Tibial nerve (tissue), 4 donors: ENCODE data around the gene MITF. TPM values are rescaled to one million over a fixed set of nuclear protein-coding genes. Genes with fewer than 3 reads are reported as not detected.

Source experiments
- DNase-seq, 2 donors: peaks; one replicate each; pipeline ENCODE4 v3.0.0-alpha.2; 2019; ENCODE audit warnings: low spot score in 2 of 2
- H3K27ac ChIP-seq, 4 donors: fragments of 200-600 bp; sonication (generic) in 3 of 4; one replicate each; pipeline ENCODE4 v1.5.1; 2017 to 2019; ENCODE audit warnings: mild to moderate bottlenecking in 1 of 4
- H3K27me3 ChIP-seq, 2 donors: fragments of 200-600 bp; sonication (generic) in 1 of 2; one replicate each; pipeline versions ENCODE4 v1.5.1 to v1.6.0; 2017 to 2019
- H3K36me3 ChIP-seq, 3 donors: fragments of 200-600 bp; sonication (generic); one replicate each; pipeline ENCODE4 v1.5.1; 2018 to 2019
- H3K4me1 ChIP-seq, 4 donors: fragments of 200-600 bp; sonication (generic) in 3 of 4; one replicate each; pipeline ENCODE4 v1.5.1; 2017 to 2019
- H3K4me3 ChIP-seq, 4 donors: fragments of 200-600 bp; sonication (generic) in 3 of 4; one replicate each; pipeline ENCODE4 v1.5.1; 2017 to 2019; ENCODE audit warnings: mild to moderate bottlenecking in 1 of 4, moderate library complexity in 1 of 4
- H3K9me3 ChIP-seq, 4 donors: fragments of 200-600 bp; sonication (generic) in 3 of 4; one replicate each; pipeline ENCODE4 v1.5.1; 2017 to 2019
- CTCF ChIP-seq, 5 experiments: fragments of 200-600 bp in 3 of 5; fragments of 450-650 bp in 2 of 5; sonication (generic) in 3 of 5; IDR thresholded peaks; one replicate each; pipeline ENCODE4 v1.5.1; 2016 to 2019; ENCODE audit warnings: antibody characterized with exemption in 5 of 5, mild to moderate bottlenecking in 3 of 5, moderate library complexity in 2 of 5
- EP300 ChIP-seq, 2 donors: sonication (generic); formaldehyde crosslinking; IDR thresholded peaks; one replicate each; pipeline ENCODE4 v1.6.1; 2017; ENCODE audit warnings: antibody characterized with exemption in 2 of 2, mild to moderate bottlenecking in 1 of 2
- POLR2A ChIP-seq, 2 donors: fragments of 450-650 bp; IDR thresholded peaks; one replicate each; pipeline ENCODE4 v1.6.1; 2017; ENCODE audit warnings: antibody characterized with exemption in 2 of 2, mild to moderate bottlenecking in 2 of 2, moderate library complexity in 2 of 2
- WGBS, 2 donors: methylation state at CpG; one replicate each; pipeline ENCODE4 v1.1.5; 2018; 5-methylcytosine and 5-hydroxymethylcytosine counted together
- total RNA-seq, 4 donors: library from RNA; depleted of rRNA; stranded (reverse); fragments of >200 nt; gene quantifications; one replicate each; pipeline ENCODE4 v1.1.0, GENCODE V29; 2016

Gene MITF
- total RNA-seq, 4 donors from 2014 or later: 10.3 to 26.9 (median 15.5) TPM

- no peak overlapping the region for H3K27ac ChIP-seq
- no peak for TF ChIP-seq CTCF (IDR thresholded peaks at IDR 0.05)
- TF ChIP-seq EP300 (IDR thresholded peaks at IDR 0.05): no peak
- TF ChIP-seq POLR2A (IDR thresholded peaks at IDR 0.05): no peak
- H3K36me3 ChIP-seq: no peaks in the 10 kb centered on the region
- no peaks in the 10 kb centered on the region for H3K27me3 ChIP-seq
- no peak for DNase-seq
- 78 to 94% methylated on average over 4 of the region's 4 CpGs for WGBS, 2 donors
- H3K4me3 ChIP-seq: no peak overlapping the region
- H3K9me3 ChIP-seq: no peaks in the 10 kb centered on the region
- peaks cover 0 to 3% (median 0%) of the 10 kb centered on the region in 4 donors for H3K4me1 ChIP-seq
These were observed 72.5 kb downstream of the MITF start for GRCh38 chr3:69811452-69812401.

- no peak for DNase-seq
- Histone ChIP-seq H3K27me3 (no peaks in the 10 kb centered on the region), H3K9me3 (no peaks in the 10 kb centered on the region), H3K4me1 (peaks cover 0 to 25% (median 12%) of the 10 kb centered on the region in 4 donors), H3K36me3 (no peaks in the 10 kb centered on the region), H3K27ac (no peak overlapping the region), H3K4me3 (no peak overlapping the region)
- 56 to 71% methylated on average over 1 of the region's 1 CpG for WGBS, 2 donors
- TF ChIP-seq POLR2A (IDR thresholded peaks at IDR 0.05) (no peak), EP300 (IDR thresholded peaks at IDR 0.05) (no peak), CTCF (IDR thresholded peaks at IDR 0.05) (no peak)
These were observed 76.7 kb downstream of the MITF start for GRCh38 chr3:69815970-69816369.

GRCh38 chr3:69817988-69818387 lies 78.7 kb downstream of the MITF start:
- Histone ChIP-seq H3K36me3 (no peaks in the 10 kb centered on the region), H3K4me3 (no peak overlapping the region), H3K27me3 (no peaks in the 10 kb centered on the region), H3K9me3 (no peaks in the 10 kb centered on the region), H3K27ac (no peak overlapping the region), H3K4me1 (peaks cover 0 to 39% (median 21%) of the 10 kb centered on the region in 4 donors)
- WGBS, 2 donors: 95 to 97% methylated on average over 2 of the region's 2 CpGs
- no peak for DNase-seq
- TF ChIP-seq CTCF (IDR thresholded peaks at IDR 0.05): no peak
- TF ChIP-seq EP300 (IDR thresholded peaks at IDR 0.05): no peak
- no peak for TF ChIP-seq POLR2A (IDR thresholded peaks at IDR 0.05)

GRCh38 chr3:69819282-69819681 lies 80.0 kb downstream of the MITF start:
- TF ChIP-seq CTCF (IDR thresholded peaks at IDR 0.05): no peak
- no peak for TF ChIP-seq EP300 (IDR thresholded peaks at IDR 0.05)
- TF ChIP-seq POLR2A (IDR thresholded peaks at IDR 0.05): no peak
- DNase-seq: peak in 1 of 2 donors; percentile 14
- no peaks in the 10 kb centered on the region for H3K9me3 ChIP-seq
- H3K27me3 ChIP-seq: no peaks in the 10 kb centered on the region
- H3K4me3 ChIP-seq: no peak overlapping the region
- WGBS, 2 donors: 38 to 47% methylated on average over 3 of the region's 3 CpGs
- peaks cover 0 to 46% (median 21%) of the 10 kb centered on the region in 4 donors for H3K4me1 ChIP-seq
- peak overlapping the region in 1 of 4 donors; percentile 38 for H3K27ac ChIP-seq
- H3K36me3 ChIP-seq: no peaks in the 10 kb centered on the region

GRCh38 chr3:69821133-69821532 lies 81.9 kb downstream of the MITF start:
- peak overlapping the region in 2 of 4 donors; percentile 18 to 57 for H3K27ac ChIP-seq
- H3K4me3 ChIP-seq: no peak overlapping the region
- no peaks in the 10 kb centered on the region for H3K36me3 ChIP-seq
- no peaks in the 10 kb centered on the region for H3K9me3 ChIP-seq
- no peak for DNase-seq
- 45 to 55% methylated on average over 4 of the region's 4 CpGs for whole genome bisulfite sequencing, 2 donors
- H3K4me1 ChIP-seq: peaks cover 0 to 51% (median 21%) of the 10 kb centered on the region in 4 donors
- no peaks in the 10 kb centered on the region for H3K27me3 ChIP-seq
- TF ChIP-seq CTCF (IDR thresholded peaks at IDR 0.05) (no peak), EP300 (IDR thresholded peaks at IDR 0.05) (peak in 1 of 2 donors; percentile 12)
